Nucleus accumbens (tissue), 56 donors: ENCODE results near the gene RAB39A.

ENCODE experiments used
- DNase-seq, 56 donors: peaks; one replicate each; lab custom pipeline; 2025; lab: John Stamatoyannopoulos, UW

RAB39A gene

DNA sequence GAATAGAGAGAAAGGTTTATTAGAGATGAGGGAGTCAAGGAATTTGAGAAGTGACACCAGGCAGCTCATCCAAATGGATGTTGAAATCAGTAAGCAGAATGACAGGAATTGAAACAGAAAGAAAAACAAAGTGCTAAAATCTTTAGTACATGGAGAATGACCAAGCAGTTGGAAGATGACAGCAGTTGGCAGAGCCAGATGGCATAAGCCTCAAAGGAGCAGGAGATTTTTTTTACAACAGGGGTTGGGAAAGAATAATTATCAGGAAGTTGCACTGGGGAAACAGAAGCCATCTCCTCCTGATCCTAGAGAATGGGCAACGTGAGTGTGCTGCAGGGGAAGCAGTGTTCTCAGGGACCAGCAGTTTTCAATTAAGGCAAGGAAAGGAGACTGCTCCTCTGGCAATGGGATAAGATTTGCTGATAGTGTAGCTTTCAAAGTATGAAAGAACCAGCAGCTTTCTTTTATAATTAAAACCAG lies 28.9 kb downstream of the RAB39A start:
- no peak for DNase-seq

DNA sequence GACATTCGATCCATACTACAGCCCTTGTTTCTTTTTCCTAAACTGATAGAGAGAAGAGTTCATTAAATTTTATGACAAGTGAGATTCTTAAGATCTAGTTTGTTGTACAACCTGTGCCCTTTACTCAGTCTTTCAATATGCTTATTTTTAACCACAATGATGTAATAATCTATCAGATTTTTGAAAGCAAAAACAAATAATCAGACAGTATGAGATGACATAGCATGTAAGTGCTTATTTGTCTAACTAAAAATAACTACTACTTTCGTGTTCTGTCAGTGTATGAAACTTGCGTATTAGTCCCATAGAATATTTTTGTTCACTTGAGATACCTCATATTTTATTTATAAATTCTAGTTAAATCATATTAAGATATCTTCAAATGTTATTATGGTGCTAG lies 33.2 kb downstream of the RAB39A start:
- DNase-seq = no peak

DNA sequence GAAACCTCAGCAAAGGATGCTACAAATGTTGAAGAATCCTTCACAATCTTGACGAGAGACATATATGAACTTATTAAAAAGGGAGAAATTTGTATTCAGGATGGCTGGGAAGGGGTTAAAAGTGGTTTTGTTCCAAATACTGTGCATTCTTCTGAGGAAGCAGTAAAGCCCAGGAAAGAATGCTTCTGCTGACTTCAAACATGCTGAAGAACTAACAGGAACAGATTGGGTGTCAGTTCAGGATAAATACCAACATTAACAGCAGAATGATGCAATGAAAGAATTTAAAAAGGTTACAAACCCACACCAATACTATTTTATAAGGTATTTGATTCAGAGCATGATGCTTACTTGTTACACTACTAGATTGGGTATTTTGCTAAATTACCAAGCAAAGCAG lies 33.9 kb downstream of the RAB39A start:
- no peak for DNase-seq

DNA sequence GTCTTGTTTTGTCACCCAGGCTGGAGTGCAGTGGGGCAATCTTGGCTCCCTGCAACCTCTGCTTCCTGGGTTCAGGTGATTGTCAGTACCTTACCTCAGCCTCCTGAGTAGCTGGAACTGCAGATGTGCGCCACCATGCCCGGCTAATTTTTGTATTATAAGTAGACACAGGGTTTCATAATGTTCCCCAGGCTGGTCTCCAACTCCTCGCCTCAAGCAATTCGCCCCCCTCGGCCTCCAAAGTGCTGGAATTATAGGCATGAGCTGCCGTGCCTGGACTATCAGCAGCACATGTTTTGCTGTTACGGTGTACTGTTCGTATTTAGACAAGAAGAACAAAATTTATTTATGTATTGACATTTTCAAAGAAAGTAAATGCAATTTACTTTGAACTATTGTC lies 34.8 kb downstream of the RAB39A start:
- DNase-seq = no peak

DNA sequence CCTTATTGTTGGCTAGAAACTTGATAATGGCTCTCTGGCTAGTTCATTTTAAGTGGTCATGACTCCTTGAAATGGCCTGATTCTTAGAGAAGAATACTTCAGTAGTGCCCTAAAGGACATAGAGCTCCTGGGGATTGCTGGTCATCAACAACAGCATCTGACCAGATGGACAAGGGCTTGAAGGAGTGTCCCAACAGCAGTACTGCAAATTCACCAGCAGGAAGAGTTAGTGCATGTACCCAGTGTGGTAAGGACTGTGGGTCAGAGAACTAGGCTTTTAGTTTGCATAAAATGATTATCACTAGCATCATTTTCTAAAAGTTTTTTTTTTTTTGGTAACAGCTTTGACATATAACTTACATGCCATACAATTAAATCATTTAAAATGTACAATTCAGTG lies 41.0 kb downstream of the RAB39A start:
- no peak for DNase-seq

DNA sequence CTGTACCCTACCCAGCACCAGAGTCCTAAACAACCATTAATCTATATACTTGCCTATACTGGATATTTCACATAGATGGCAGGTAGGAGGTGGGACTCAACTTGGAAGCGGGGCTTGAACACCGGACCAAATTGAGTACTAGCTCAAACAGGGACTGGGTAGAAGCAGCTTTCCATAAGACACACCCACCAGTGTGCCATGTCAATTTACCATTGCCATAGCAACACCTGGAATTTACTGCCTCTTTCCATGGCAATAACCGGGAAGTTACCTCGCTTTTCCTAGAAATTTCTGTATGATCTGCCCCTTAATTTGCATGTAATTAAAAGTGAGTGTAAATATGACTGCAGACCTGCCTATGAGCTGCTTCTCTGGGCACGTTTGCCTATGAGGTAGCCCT lies 41.8 kb downstream of the RAB39A start:
- DNase-seq = no peak

DNA sequence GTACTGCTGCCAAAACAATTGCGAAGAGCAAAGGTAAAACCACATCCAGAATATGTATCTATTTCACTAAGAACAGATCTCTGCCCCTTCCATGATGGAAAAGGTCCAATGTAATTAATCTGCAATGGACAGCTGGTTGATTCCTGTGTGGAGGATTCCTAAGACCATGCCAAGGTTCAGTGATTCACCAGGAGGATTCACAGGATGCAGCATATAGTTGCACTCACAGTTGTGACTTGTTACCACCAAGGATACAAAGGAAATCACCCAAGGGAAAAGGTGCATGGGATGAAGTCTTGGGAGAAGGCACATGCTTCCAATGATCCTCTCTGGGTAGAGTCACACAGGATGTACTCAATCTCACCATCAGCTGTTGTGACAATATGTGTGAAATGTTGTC lies 45.4 kb downstream of the RAB39A start:
- DNase-seq = no peak

DNA sequence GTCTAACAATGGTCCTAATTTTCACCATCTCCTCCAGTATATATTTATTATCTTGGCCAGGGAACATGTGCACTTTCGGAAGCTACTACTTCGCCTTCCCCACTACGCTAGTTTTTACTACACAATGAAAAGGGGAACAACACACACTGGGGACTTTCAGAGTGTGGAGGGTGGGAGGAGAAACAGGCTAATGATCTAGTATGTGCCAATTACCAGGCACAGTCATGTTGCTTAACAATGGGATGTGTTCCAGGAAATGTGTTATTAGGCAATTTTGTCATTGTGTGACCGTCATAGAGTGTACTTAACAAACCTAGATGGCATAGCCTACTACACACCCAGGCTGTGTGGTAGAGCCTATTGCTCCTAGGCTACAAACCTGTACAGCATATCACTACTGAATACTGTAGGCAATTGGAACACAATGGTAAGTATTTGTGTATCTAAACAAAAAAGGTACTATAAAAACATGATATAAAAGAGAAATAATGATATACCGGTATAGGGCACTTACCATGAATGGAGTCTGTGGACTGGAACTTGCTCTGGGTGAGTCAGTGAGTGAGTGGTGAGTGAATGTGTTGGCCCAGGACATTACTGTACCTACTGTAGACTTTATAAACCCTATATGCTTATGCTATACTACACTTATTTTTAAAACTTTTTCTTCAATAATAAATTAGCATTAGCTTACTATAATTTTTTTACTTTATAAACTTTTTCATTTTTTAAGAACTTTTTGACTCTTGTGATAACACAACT lies 60.3 kb downstream of the RAB39A start:
- DNase-seq = no peak

DNA sequence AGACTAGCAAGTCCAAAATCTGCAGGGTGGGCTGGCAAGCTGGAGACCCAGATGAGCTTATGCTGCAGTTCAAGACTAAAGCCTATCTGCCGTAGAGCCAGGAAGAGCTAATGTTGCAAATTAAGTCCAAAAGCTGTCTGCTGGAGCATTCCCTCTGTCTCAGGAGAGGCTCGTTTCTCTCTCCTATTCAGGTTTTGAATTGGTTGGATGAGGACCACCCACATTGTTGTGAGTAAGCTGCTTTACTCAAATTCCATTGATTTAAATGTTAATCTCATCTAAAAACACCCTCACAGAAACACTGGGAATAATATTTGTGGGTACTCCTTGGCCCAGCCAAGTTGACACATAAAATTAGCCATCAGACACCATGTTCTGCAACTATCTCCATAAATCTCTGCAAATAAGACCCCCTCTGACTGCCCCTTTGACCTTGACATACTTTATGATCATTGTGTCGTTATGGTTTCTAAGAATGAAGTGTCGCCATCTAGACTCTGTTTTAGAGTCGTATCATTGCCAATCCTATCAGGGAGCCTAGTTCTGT lies 63.7 kb downstream of the RAB39A start:
- DNase-seq = no peak

DNA sequence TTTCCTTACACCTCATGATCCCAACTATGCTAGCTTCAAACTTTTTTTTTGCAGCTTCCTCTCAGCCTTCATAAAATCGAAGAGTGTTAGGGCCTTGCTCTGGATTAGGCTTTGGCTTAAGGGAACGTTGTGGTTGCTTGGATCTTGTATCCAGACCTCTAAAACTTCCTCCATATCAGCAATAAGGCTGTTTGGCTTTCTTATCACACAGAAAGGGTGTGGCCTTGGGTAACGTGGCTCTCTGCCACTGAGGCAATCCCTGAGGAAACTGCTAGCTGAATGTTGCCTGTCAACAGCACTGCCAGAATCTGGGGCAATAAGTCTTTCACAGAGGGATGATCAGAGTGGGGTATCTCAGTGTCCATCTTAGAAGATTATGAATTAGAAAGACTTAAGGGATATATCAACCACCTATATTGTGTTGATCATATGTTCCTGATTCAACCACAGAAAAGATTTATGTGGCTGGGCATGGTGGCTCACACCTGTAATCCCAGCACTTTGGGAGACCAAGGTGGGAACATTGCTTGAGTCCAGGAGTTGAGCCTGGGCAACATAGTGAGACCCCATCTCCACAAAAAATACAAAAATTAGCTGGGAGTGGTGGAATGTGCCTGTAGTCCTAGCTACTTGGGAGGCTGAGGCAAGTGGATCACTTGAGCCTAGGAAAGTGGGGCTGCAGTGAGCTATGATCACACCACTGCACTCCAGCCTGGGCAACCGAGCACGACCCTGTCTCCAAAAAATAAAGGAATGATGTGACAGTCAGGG lies 67.9 kb downstream of the RAB39A start:
- no peak for DNase-seq

DNA sequence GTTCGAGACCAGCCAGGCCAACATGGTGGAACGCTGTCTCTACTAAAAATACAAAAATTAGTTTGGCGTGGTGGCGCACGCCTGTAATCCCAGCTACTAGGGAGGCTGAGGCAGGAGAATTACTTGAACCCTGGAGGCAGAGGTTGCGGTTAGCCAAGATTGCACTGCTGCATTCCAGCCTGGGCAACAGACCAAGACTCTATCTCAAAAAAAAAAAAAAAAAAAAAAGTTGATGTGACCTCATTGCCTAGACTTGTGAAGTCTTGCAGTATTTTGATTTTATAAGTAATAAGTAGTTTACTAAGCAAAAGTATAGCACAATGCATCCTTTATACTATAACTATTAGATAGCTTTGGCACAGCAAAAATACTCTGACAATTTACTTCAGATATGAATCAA lies 70.5 kb downstream of the RAB39A start:
- no peak for DNase-seq

DNA sequence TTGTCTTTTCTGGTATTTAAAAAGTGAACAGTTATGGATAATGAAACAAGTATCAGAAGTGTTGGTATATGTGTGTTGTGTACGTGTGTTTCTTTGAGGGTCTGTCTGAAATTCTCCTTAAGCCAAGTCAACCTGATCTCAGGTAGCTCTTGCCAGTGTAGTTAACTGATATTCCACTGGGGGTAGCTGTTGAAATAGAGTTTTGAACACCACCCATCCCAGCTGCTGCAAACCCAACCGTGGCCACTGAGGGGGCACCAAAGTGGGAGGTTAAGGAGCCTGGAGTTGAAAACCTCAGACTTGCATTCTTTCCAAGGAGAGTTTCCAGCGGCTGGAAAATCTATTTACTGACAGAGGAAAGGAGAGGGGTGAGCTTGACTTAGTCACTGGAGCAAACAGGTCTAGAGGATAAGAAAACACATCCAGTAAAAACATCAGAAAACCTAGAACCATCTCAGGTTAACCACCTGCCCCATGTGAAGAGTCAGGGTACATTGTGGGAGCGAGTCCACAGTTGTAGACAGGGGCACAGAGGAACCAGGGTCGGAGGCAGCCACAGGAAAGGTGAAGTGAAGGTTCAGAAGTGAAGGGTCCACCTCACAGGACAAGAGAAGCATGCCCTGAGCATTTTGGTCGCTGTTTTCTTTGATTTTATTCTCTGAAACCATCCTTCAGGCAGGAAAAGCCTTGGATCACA lies 71.7 kb downstream of the RAB39A start:
- DNase-seq = no peak

DNA sequence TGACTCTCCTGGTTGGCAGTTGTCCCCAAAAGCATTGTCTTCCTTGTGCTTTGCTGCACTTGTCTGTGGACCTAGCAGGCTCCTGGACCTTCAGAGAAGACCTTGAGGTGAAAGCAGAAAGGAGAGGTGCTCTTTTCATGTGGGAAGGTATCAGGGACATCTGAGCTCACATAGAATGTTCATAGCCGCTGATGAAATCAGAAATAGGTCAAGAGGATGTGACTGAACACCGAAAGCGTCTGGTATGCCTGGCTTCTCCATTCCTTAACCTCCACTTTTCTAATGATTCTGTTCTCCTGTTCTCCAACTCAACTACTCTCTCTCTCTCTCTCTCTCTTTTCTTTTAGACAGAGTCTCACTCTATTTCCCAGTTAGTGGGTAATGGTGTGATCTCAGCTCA lies 74.2 kb downstream of the RAB39A start:
- no peak for DNase-seq

DNA sequence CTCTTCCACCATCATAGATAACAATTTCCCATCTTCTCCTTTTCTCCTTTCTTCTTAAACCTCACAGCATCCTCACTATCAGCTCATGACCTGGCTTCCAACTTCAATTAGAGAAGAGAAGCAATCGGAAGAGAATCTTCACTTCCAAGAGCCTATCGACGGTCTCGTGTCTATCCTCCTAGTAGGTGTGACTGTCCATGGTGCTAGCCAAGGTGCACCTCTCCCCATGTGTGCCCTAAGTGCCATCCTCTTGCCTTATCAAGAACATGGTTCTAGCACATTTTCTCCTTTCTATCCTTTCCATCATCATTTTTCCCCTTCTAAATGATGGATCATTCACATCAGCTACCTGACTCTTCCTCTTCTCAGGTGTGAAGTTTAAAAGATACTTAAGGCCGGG lies 75.4 kb downstream of the RAB39A start:
- DNase-seq = no peak

DNA sequence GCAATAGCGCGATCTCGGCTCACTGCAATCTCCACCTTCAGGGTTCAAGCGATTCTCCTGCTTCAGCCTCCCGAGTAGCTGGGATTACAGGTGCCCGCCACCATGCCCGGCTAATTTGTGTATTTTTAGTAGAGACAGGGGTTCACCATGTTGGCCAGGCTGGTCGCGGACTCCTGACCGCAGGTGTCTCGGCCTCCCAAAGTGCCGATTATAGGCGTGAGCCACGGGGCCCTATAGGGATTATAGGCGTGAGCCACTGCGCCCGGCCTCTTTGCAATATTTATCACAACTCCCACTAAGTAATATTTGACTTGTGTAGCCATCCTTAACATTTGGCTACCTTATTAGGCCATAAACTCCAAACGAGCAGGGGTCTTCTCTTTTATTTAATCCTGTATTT lies 79.6 kb downstream of the RAB39A start:
- no peak for DNase-seq

DNA sequence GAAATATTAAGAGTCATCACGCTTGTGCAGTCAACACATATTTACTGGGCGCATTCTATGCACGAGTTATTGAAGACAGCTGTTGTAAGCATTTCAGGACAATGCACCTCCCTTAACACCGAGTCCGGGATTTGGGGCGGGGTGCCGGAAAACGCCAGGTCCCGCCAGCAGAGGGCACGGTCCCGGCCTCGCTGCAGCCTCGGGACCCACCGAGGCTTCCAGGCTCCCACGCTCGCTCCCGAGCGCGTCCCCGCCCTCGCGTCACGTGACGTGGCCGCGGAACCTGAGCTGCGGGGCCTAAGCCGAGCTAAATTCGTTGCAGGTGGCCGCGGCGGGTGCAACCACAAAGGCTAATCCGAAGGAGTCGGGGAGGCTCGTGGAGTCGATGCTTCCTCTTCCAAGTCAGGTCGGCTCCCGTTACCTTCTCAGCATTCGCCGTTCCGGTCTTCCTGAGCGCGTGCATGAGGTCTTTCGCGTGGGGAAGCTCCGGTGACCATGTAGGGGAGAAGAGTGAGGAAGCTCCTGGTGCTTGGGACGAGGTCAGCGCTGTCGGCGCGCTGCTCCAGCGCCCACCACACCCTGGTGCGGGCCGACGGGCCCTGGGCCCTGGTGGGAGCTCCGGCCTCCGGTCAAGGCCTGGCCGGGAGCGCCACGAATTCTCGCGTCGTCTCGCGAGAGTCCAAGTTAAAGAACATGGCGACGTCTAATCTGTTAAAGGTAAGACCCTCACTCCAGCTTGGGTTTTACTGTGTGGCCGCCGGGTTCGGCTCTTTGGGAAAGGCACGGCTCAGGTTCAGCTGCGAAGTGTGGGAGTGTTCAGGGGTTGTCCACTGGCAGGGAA lies 80.6 kb downstream of the RAB39A start, which contains the start of gene CUL5:
CUL5 (plus strand) TSS at position 243 of the 841 bp plus-strand sequence; CDS start at position 694, 451 bp downstream.
- peak; percentile 30 to 92 (median 81) for DNase-seq

DNA sequence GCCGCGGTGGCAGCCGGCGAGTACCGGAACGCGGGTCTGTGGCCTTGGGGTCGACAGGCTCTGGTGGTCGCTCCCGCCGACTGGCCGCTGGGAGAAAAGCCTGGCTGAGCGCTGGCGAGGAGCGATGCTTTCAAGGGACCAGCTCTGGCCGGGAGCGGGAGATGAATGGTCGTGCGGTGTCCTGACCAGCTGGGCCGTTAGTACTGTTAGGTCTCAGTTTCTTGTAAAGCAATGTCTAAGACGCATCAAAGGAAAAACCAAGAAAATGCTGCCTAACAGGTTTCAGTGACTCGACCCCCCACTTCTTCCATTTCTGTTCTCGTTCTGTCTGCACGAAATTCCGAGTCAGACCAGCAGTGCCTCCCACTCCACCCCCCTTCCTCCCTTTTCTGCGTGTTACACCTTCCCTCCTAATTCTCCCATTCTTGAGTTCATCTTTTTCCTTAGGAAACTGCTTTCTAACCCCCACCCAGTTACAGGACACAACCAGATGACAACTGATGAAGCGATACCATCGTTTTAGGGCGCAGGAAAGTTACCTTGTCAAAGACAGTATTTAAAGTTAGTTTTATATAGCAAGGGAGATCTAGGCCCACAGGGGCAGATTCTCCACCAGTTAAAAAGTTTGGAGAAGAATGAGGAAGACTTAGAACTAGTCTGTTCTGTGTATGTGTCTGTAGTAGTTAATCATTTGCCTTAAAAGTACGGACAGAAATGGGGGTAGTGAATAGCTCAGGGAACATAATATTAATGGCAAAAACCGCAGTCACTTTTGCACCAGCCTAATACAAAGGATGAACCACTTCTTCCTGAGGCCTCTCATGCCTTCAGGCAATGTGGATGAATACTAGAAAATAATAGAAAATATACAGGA lies 81.5 kb downstream of the RAB39A start:
- peak in 3 of 56 donors; percentile 17 to 50 (median 31) for DNase-seq

DNA sequence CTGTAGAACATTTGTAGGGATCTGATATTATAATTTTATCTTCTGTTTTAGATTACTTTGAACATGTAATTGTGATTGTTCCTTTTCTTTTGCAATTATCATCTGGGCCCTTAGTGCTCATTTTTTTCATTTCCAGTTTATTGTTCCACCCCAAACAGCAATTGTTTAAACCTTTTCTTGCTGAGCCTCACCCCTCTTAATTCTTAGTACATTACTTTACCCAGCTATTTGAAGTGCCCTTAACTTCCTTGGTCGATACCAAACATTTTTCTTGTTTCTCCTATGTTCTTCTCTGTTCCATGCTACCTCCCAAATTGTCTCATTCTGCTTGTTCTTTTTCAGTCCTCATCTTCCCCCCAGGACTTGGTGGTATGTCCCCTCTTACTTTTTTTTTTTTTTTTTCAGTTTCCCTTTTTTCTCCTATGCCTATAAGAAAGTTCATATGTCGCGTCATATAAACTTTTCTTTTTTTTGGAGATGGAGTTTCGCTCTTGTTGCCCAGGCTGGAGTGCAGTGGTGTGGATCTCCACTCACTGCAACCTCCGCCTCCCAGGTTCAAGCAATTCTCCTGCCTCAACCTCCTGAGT lies 84.0 kb downstream of the RAB39A start:
- DNase-seq = no peak
